H9 (cell line): ENCODE measurements around the gene MUSK. TPM values are rescaled to one million over a fixed set of nuclear protein-coding genes. Genes with fewer than 3 reads are reported as not detected.

Experiments
- DNase-seq: peaks from one replicate; pipeline ENCODE4 v3.0.0-alpha.2; 2017
- H2AFZ ChIP-seq: one replicate; pipeline ENCODE4 v1.6.1; 2013; ENCODE audit warnings: mild to moderate bottlenecking, low read length, control low read depth, moderate library complexity
- H2AK5ac ChIP-seq: 2 replicates; pipeline ENCODE4 v1.6.1; 2013; ENCODE audit warnings: low read length, control low read depth, mixed read lengths; ENCODE audit not compliant: insufficient read length
- H2BK120ac ChIP-seq: one replicate; pipeline ENCODE4 v1.6.1; 2013; ENCODE audit warnings: low read depth, mild to moderate bottlenecking, low read length, control low read depth, inconsistent platforms; ENCODE audit not compliant: poor library complexity, severe bottlenecking
- H2BK12ac ChIP-seq: 2 replicates; pipeline ENCODE4 v1.6.1; 2013; ENCODE audit warnings: low read length, control low read depth, mixed read lengths, low read depth; ENCODE audit not compliant: insufficient read length
- H2BK15ac ChIP-seq: 2 replicates; pipeline ENCODE4 v1.6.1; 2013; ENCODE audit warnings: low read depth, low read length, control low read depth
- H2BK20ac ChIP-seq: one replicate; pipeline ENCODE4 v1.6.1; 2013; ENCODE audit warnings: low read depth, mild to moderate bottlenecking, low read length, control low read depth, inconsistent platforms; ENCODE audit not compliant: poor library complexity, severe bottlenecking
- H2BK5ac ChIP-seq: 2 replicates; pipeline ENCODE4 v1.6.1; 2013; ENCODE audit warnings: low read length, control low read depth, mixed read lengths; ENCODE audit not compliant: insufficient read length
- H3K14ac ChIP-seq: 2 replicates; pipeline ENCODE4 v1.6.1; 2013; ENCODE audit warnings: low read length, control low read depth; ENCODE audit not compliant: insufficient read depth
- H3K18ac ChIP-seq: 2 replicates; pipeline ENCODE4 v1.6.1; 2013; ENCODE audit warnings: low read depth, mild to moderate bottlenecking, mixed read lengths, low read length, control low read depth; ENCODE audit not compliant: insufficient read length
- H3K23ac ChIP-seq: 2 replicates; pipeline ENCODE4 v1.6.1; 2013; ENCODE audit warnings: low read length, control low read depth, mixed read lengths, low read depth; ENCODE audit not compliant: insufficient read length
- H3K23me2 ChIP-seq: 2 replicates; pipeline ENCODE4 v1.6.1; 2013; ENCODE audit warnings: low read depth, mild to moderate bottlenecking, mixed read lengths, low read length, control low read depth; ENCODE audit not compliant: insufficient read length, poor library complexity, severe bottlenecking
- H3K27ac ChIP-seq: 2 replicates; pipeline ENCODE4 v1.5.1; 2013; ENCODE audit warnings: low read length, control low read depth, mixed read lengths, low read depth; ENCODE audit not compliant: insufficient read length
- H3K27me3 ChIP-seq: 2 replicates; pipeline ENCODE4 v1.6.1; 2013; ENCODE audit warnings: low read length, control low read depth, inconsistent platforms; ENCODE audit not compliant: insufficient read depth
- H3K4ac ChIP-seq: 2 replicates; pipeline ENCODE4 v1.6.1; 2013; ENCODE audit warnings: low read depth, mild to moderate bottlenecking, control low read depth, inconsistent platforms, low read length, moderate library complexity
- H3K4me1 ChIP-seq: 2 replicates; pipeline ENCODE4 v1.6.1; 2013; ENCODE audit warnings: low read length, control low read depth, inconsistent platforms; ENCODE audit not compliant: insufficient read depth
- H3K4me2 ChIP-seq: 2 replicates; pipeline ENCODE4 v1.6.1; 2013; ENCODE audit warnings: low read length, control low read depth, mixed read lengths; ENCODE audit not compliant: insufficient read length, insufficient read depth
- H3K56ac ChIP-seq: 2 replicates; pipeline ENCODE4 v1.6.1; 2013; ENCODE audit warnings: low read depth, mild to moderate bottlenecking, mixed read lengths, low read length, control low read depth; ENCODE audit not compliant: insufficient read length
- H3K79me1 ChIP-seq: 2 replicates; pipeline ENCODE4 v1.6.1; 2013; ENCODE audit warnings: low read depth, mild to moderate bottlenecking, moderate library complexity, low read length, control low read depth, inconsistent platforms; ENCODE audit not compliant: insufficient read depth, poor library complexity, severe bottlenecking
- H3K79me2 ChIP-seq: 2 replicates; pipeline ENCODE4 v1.6.1; 2013; ENCODE audit warnings: low read length, control low read depth, inconsistent platforms; ENCODE audit not compliant: insufficient read depth
- H3K9ac ChIP-seq: 2 replicates; pipeline ENCODE4 v1.6.1; 2013; ENCODE audit warnings: low read length, control low read depth, mixed read lengths; ENCODE audit not compliant: insufficient read length; ENCODE audit errors: extremely low read depth
- H3K9me3 ChIP-seq: one replicate; pipeline ENCODE4 v1.6.1; 2013; ENCODE audit warnings: low read depth, low read length, inconsistent platforms; ENCODE audit not compliant: control insufficient read depth
- H3T11ph ChIP-seq: one replicate; pipeline ENCODE4 v1.6.1; 2013; ENCODE audit warnings: mild to moderate bottlenecking, low read length, control low read depth, inconsistent platforms
- H4K20me1 ChIP-seq: one replicate; pipeline ENCODE4 v1.6.1; 2013; ENCODE audit not compliant: control insufficient read depth, insufficient read length, insufficient read depth
- H4K5ac ChIP-seq: 2 replicates; pipeline ENCODE4 v1.6.1; 2013; ENCODE audit warnings: low read depth, mild to moderate bottlenecking, mixed read lengths, low read length, control low read depth; ENCODE audit not compliant: insufficient read length
- H4K8ac ChIP-seq: replicated peaks from 2 replicates; pipeline ENCODE4 v1.6.1; 2013; ENCODE audit warnings: low read length, control low read depth, mixed read lengths, low read depth; ENCODE audit not compliant: insufficient read length
- H4K91ac ChIP-seq: 2 replicates; pipeline ENCODE4 v1.6.1; 2013; ENCODE audit warnings: low read depth, mild to moderate bottlenecking, moderate library complexity, mixed read lengths, low read length, control low read depth; ENCODE audit not compliant: insufficient read length
- H3K27ac Mint-ChIP-seq, 3 experiments: 2 replicates in 2 of 3; 3 replicates in 1 of 3; pipeline ENCODE4 v1.8.0; 2020 to 2021; ENCODE audit warnings: mixed read lengths in 3 of 3, mild to moderate bottlenecking in 1 of 3, moderate library complexity in 1 of 3
- H3K27me3 Mint-ChIP-seq: 2 replicates; pipeline ENCODE4 v1.8.0; 2021; ENCODE audit warnings: low read depth, mild to moderate bottlenecking, moderate library complexity, mixed read lengths
- H3K36me3 Mint-ChIP-seq, 3 experiments: 2 replicates in 2 of 3; 3 replicates in 1 of 3; pipeline ENCODE4 v1.8.0; 2020 to 2021; ENCODE audit warnings: low read depth in 3 of 3, mixed read lengths in 3 of 3; ENCODE audit not compliant: insufficient read depth in 1 of 3
- H3K4me1 Mint-ChIP-seq, 2 experiments: 2 replicates each; pipeline ENCODE4 v1.8.0; 2020; ENCODE audit warnings: mixed read lengths in 2 of 2
- H3K4me3 Mint-ChIP-seq, 2 experiments: 2 replicates in 1 of 2; 3 replicates in 1 of 2; pipeline ENCODE4 v1.8.0; 2020 to 2021; ENCODE audit warnings: mild to moderate bottlenecking in 2 of 2, mixed read lengths in 2 of 2, moderate library complexity in 1 of 2
- H3K9me3 Mint-ChIP-seq, 2 experiments: 2 replicates in 1 of 2; 3 replicates in 1 of 2; pipeline ENCODE4 v1.8.0; 2020; ENCODE audit warnings: mild to moderate bottlenecking in 2 of 2, mixed read lengths in 2 of 2, moderate library complexity in 1 of 2
- WGBS: extraction: QIAGEN DNeasy Blood & Tissue Kit; methylation state at CpG from one replicate; pipeline ENCODE4 v1.1.7; 2013; ENCODE audit warnings: missing lambda C conversion rate, low lambda C conversion rate, mixed read lengths; ENCODE audit not compliant: insufficient read length; ENCODE audit errors: extremely low coverage; 5-methylcytosine and 5-hydroxymethylcytosine counted together
- total RNA-seq: library from RNA; stranded (reverse); gene quantifications from 2 replicates; pipeline ENCODE4 v1.2.1, GENCODE V29; 2021
- TF ChIP-seq, protein P1 (sequence below): fragments of 200-600 bp; sonication (generic); conservative IDR thresholded peaks from 3 replicates; pipeline ENCODE4 v1.8.0; 2021; ENCODE audit warnings: antibody characterized with exemption, mild to moderate bottlenecking

Gene MUSK
- total RNA-seq, 1 experiment from 2014 or later: not detected

DNA sequence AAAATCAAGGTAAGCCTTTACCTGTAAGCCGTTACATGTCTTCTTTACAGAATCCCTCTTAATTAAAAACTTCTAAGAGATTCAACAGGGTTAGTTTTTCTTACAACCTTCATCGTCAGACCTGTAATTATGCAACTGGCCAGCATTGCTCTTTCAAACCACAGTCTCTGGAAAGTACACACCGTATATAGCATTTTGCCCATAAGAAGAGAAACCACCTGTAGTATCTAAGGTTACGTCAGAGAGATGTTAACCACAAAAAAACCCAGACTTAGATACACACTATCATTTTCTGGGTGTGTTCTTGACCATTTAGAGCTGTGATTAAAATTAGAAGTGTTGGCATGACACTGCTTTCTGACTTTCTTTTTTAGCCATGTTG lies 140.0 kb downstream of the MUSK start:
- H2AK5ac ChIP-seq: no peak overlapping the region
- H3K27ac ChIP-seq: no peak overlapping the region
- no peak overlapping the region for H4K91ac ChIP-seq
- H4K5ac ChIP-seq: no peak overlapping the region
- H3T11ph ChIP-seq: no peak overlapping the region
- H4K8ac ChIP-seq: no peak overlapping the region
- no peaks in the 10 kb centered on the region for H4K20me1 ChIP-seq
- no peak overlapping the region for H3K14ac ChIP-seq
- H3K79me1 ChIP-seq: no peaks in the 10 kb centered on the region
- H3K4me1 ChIP-seq: no peaks in the 10 kb centered on the region; the same call in 1 of the 2 replicates
- H3K56ac ChIP-seq: no peak overlapping the region
- H2BK20ac ChIP-seq: no peak overlapping the region
- no peaks in the 10 kb centered on the region for H3K79me2 ChIP-seq
- no peak overlapping the region for H2BK120ac ChIP-seq
- no peak for DNase-seq
- H3K4ac ChIP-seq: no peak overlapping the region
- no peak overlapping the region for H3K9ac ChIP-seq
- H3K27me3 Mint-ChIP-seq: no peaks in the 10 kb centered on the region
- H3K27ac Mint-ChIP-seq: no peak overlapping the region
- H3K9me3 ChIP-seq: no peaks in the 10 kb centered on the region
- H2BK5ac ChIP-seq: no peak overlapping the region
- H3K18ac ChIP-seq: no peak overlapping the region
- no peaks in the 10 kb centered on the region for H3K36me3 Mint-ChIP-seq
- H3K23ac ChIP-seq: no peak overlapping the region
- no peak overlapping the region for H3K4me2 ChIP-seq
- no peaks in the 10 kb centered on the region for H3K9me3 Mint-ChIP-seq
- TF ChIP-seq, protein P1, sequence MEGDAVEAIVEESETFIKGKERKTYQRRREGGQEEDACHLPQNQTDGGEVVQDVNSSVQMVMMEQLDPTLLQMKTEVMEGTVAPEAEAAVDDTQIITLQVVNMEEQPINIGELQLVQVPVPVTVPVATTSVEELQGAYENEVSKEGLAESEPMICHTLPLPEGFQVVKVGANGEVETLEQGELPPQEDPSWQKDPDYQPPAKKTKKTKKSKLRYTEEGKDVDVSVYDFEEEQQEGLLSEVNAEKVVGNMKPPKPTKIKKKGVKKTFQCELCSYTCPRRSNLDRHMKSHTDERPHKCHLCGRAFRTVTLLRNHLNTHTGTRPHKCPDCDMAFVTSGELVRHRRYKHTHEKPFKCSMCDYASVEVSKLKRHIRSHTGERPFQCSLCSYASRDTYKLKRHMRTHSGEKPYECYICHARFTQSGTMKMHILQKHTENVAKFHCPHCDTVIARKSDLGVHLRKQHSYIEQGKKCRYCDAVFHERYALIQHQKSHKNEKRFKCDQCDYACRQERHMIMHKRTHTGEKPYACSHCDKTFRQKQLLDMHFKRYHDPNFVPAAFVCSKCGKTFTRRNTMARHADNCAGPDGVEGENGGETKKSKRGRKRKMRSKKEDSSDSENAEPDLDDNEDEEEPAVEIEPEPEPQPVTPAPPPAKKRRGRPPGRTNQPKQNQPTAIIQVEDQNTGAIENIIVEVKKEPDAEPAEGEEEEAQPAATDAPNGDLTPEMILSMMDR: no peak
- H3K4me3 Mint-ChIP-seq: no peak overlapping the region
- H3K23me2 ChIP-seq: no peaks in the 10 kb centered on the region
- WGBS: no CpG with 5 or more reads among the region's 4 CpGs
- H3K27me3 ChIP-seq: no peaks in the 10 kb centered on the region
- H3K4me1 Mint-ChIP-seq: peaks cover 5 to 8% of the 10 kb centered on the region in 2 experiments
- no peak overlapping the region for H2AFZ ChIP-seq
- H2BK15ac ChIP-seq: no peak overlapping the region
- no peak overlapping the region for H2BK12ac ChIP-seq
